Stimulated activated CD4-positive, alpha-beta T cell treated with anti-CD3 and anti-CD28 coated beads, Interleukin-4, amount 100 ng/mL, for 4 hours (primary cell): ENCODE results near the gene ADAT3.

ENCODE experiments used
- DNase-seq, 2 experiments: peaks; one replicate each; pipeline ENCODE4 v3.0.0-alpha.2; 2020

ADAT3 gene

GRCh38 chr19:1942934-1943555 lies 37.8 kb downstream of the ADAT3 start:
- no peak for DNase-seq

GRCh38 chr19:1943661-1944087 lies 38.5 kb downstream of the ADAT3 start:
- DNase-seq: no peak

GRCh38 chr19:1944088-1944915 lies 39.1 kb downstream of the ADAT3 start:
- DNase-seq: no peak

- no peak for DNase-seq
These were observed 39.8 kb downstream of the ADAT3 start for GRCh38 chr19:1944916-1945561.

- peak in 1 of 2 experiments; percentile 10 for DNase-seq
These were observed 40.7 kb downstream of the ADAT3 start for GRCh38 chr19:1945899-1946298.

GRCh38 chr19:1947651-1948209 lies 42.5 kb downstream of the ADAT3 start:
- no peak for DNase-seq

- DNase-seq: no peak
These were observed 44.3 kb downstream of the ADAT3 start for GRCh38 chr19:1949304-1950101.

GRCh38 chr19:1950640-1951039 lies 45.4 kb downstream of the ADAT3 start:
- no peak for DNase-seq

- no peak for DNase-seq
These were observed 47.4 kb downstream of the ADAT3 start for GRCh38 chr19:1952635-1953034.

GRCh38 chr19:1953037-1953436 lies 47.8 kb downstream of the ADAT3 start:
- DNase-seq: no peak

- DNase-seq: no peak
These were observed 48.4 kb downstream of the ADAT3 start for GRCh38 chr19:1953441-1954094.

- no peak for DNase-seq
These were observed 49.3 kb downstream of the ADAT3 start for GRCh38 chr19:1954532-1954933.

- no peak for DNase-seq
These were observed 50.2 kb downstream of the ADAT3 start for GRCh38 chr19:1955171-1956121.

- DNase-seq: no peak
These were observed 50.9 kb downstream of the ADAT3 start for GRCh38 chr19:1956122-1956494.

- no peak for DNase-seq
These were observed 51.8 kb downstream of the ADAT3 start for GRCh38 chr19:1956868-1957492.

GRCh38 chr19:1957562-1958248 lies 52.5 kb downstream of the ADAT3 start:
- DNase-seq: no peak

GRCh38 chr19:1959928-1960589 lies 54.9 kb downstream of the ADAT3 start:
- DNase-seq: no peak

- DNase-seq: no peak
These were observed 56.0 kb downstream of the ADAT3 start for GRCh38 chr19:1961000-1961883.
